Heart right ventricle (tissue), 16 donors: ENCODE measurements around the gene ARID5B. TPM values are rescaled to one million over a fixed set of nuclear protein-coding genes. Genes with fewer than 3 reads are reported as not detected.

Source experiments
- ATAC-seq, 8 donors: fragments of 200-7000 bp; cut with Tn5 transposase; one replicate each; pipeline ENCODE4 v1.9.1; 2020; ENCODE audit warnings: mild to moderate bottlenecking in 8 of 8, moderate library complexity in 8 of 8, moderate number of reproducible peaks in 1 of 8
- DNase-seq, 2 donors: peaks; one replicate each; pipeline ENCODE4 v3.0.0-alpha.2; 2020
- H3K27ac ChIP-seq, 10 donors: fragments of 200-600 bp; sonication (generic) in 2 of 10; one replicate each; pipeline versions ENCODE4 v1.5.0 to v1.8.0; 2020 to 2022; ENCODE audit warnings: mild to moderate bottlenecking in 3 of 10
- H3K27me3 ChIP-seq, 7 donors: fragments of 200-600 bp; one replicate each; pipeline ENCODE4 v1.8.0; 2021 to 2022; ENCODE audit warnings: mild to moderate bottlenecking in 2 of 7
- H3K36me3 ChIP-seq, 9 donors: fragments of 200-600 bp; sonication (generic) in 1 of 9; one replicate each; pipeline versions ENCODE4 v1.5.0 to v1.8.0; 2020 to 2022; ENCODE audit warnings: mild to moderate bottlenecking in 2 of 9
- H3K4me1 ChIP-seq, 9 donors: fragments of 200-600 bp; sonication (generic) in 1 of 9; one replicate each; pipeline versions ENCODE4 v1.5.0 to v1.8.0; 2020 to 2022; ENCODE audit warnings: mild to moderate bottlenecking in 4 of 9
- H3K4me3 ChIP-seq, 10 donors: fragments of 200-600 bp; sonication (generic) in 2 of 10; one replicate each; pipeline versions ENCODE4 v1.5.0 to v1.8.0; 2020 to 2022; ENCODE audit warnings: mild to moderate bottlenecking in 7 of 10, moderate library complexity in 2 of 10
- H3K9me3 ChIP-seq, 11 donors: fragments of 200-600 bp in 10 of 11; sonication (generic) in 2 of 11; one replicate each; pipeline versions ENCODE4 v1.5.0 to v1.8.0; 2013 to 2022; ENCODE audit warnings: mild to moderate bottlenecking in 2 of 11, control low read depth in 1 of 11, moderate library complexity in 1 of 11
- WGBS, 2 donors: extraction: QIAGEN DNeasy Blood & Tissue Kit; methylation state at CpG; one replicate each; pipeline ENCODE4 v1.1.7; 2013; ENCODE audit warnings: inconsistent platforms in 1 of 2; 5-methylcytosine and 5-hydroxymethylcytosine counted together
- intact Hi-C, 10 donors: fragments of 100-400 bp; cut with DNase I; formaldehyde crosslinking; loops; one replicate each; pipeline versions ENCODE4 v1.11.1 to v1.14.2; 2022
- polyA plus RNA-seq, 2 donors: library from polyadenylated mRNA; stranded (reverse); fragments of 200-250 nt; gene quantifications; one replicate each; pipeline ENCODE4 v1.2.3, GENCODE V29; 2013
- total RNA-seq, 10 donors: library from RNA; stranded (reverse); fragmentation: NEBNext Ultra II Directional in 3 of 10; extraction: Animal tissue kit (Norgen Biotek cat#: 25700) in 3 of 10; gene quantifications; one replicate each; pipeline versions ENCODE4 v1.2.1 to v1.2.4, GENCODE V29; 2021 to 2023
- TF ChIP-seq, protein P1 (sequence below), 9 donors: fragments of 200-600 bp; sonication (generic) in 2 of 9; IDR thresholded peaks; one replicate each; pipeline versions ENCODE4 v1.5.0 to v1.8.0; 2021 to 2022; ENCODE audit warnings: antibody characterized with exemption in 9 of 9, mild to moderate bottlenecking in 5 of 9, moderate library complexity in 1 of 9
- donor health status: Arrhythmogenic right ventricular cardiomyopathy.
- donor health status: ischemic (EF 13 %, LVEDD 7.1; RV severe dilation, severe dysfunction).
- donor health status: healthy with polysubstance abuse.
- donor health status: DM: no; HTN: yes; CAD: no.
- donor health status: DM: no; HTN: no; CAD: no.
- donor health status: ischemic (EF 25% LVEDD 6.9; RV normal size, moderate dysfunction).
- donor health status: ischemic (EF 25% LVEDD 5.7; RV mildly dilated, moderate dysfunction).
- donor health status: healthy.
- donor health status: DM: yes; HTN: yes; CAD: no.
- donor health status: Ischemic cardiomyopathy.
- donor health status: ischemic (EF 35%, LVEDD 5.7; RV mildly dilated, moderate dysfunction).
- donor health status: nonischemic (EF 11% LVEDD 7.7; RV severe dilation, severe dysfunction).
- donor health status: DM: yes; HTN: yes; CAD: no.
- donor health status: PGD.
- donor health status: ischemic (EF 29% LVEDD 5.4; RV normal size, mild dysfunction).
- donor health status: nonischemic (EF 23%, LVEDD 6.1; RV moderate dilation, normal function).

Gene ARID5B
- total and polyA plus RNA-seq, 12 donors: 5.3 to 108 (median 25.5) TPM

GRCh38 chr10:62021128-62021665, 119.7 kb downstream of the ARID5B start:
- TF ChIP-seq, protein P1, sequence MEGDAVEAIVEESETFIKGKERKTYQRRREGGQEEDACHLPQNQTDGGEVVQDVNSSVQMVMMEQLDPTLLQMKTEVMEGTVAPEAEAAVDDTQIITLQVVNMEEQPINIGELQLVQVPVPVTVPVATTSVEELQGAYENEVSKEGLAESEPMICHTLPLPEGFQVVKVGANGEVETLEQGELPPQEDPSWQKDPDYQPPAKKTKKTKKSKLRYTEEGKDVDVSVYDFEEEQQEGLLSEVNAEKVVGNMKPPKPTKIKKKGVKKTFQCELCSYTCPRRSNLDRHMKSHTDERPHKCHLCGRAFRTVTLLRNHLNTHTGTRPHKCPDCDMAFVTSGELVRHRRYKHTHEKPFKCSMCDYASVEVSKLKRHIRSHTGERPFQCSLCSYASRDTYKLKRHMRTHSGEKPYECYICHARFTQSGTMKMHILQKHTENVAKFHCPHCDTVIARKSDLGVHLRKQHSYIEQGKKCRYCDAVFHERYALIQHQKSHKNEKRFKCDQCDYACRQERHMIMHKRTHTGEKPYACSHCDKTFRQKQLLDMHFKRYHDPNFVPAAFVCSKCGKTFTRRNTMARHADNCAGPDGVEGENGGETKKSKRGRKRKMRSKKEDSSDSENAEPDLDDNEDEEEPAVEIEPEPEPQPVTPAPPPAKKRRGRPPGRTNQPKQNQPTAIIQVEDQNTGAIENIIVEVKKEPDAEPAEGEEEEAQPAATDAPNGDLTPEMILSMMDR (IDR thresholded peaks at IDR 0.05): no peak
- Histone ChIP-seq H3K4me3 (no peak overlapping the region), H3K9me3 (peaks cover 0 to 4% (median 0%) of the 10 kb centered on the region in 11 donors), H3K4me1 (peaks cover 4 to 75% (median 49%) of the 10 kb centered on the region in 9 donors), H3K27ac (peak overlapping the region in 4 of 10 donors; percentile 47 to 85 (median 68)), H3K27me3 (no peaks in the 10 kb centered on the region), H3K36me3 (no peaks in the 10 kb centered on the region)
- DNase-seq: no peak
- WGBS, 2 donors: 77 to 84% methylated on average over 2 of the region's 2 CpGs
- no peak for ATAC-seq
- intact Hi-C loops: loop anchor here in 1 of 10 donors (10.0 kb wide), 1 partner anchor 126 kb away; no protein-coding TSS in a partner anchor

DNA sequence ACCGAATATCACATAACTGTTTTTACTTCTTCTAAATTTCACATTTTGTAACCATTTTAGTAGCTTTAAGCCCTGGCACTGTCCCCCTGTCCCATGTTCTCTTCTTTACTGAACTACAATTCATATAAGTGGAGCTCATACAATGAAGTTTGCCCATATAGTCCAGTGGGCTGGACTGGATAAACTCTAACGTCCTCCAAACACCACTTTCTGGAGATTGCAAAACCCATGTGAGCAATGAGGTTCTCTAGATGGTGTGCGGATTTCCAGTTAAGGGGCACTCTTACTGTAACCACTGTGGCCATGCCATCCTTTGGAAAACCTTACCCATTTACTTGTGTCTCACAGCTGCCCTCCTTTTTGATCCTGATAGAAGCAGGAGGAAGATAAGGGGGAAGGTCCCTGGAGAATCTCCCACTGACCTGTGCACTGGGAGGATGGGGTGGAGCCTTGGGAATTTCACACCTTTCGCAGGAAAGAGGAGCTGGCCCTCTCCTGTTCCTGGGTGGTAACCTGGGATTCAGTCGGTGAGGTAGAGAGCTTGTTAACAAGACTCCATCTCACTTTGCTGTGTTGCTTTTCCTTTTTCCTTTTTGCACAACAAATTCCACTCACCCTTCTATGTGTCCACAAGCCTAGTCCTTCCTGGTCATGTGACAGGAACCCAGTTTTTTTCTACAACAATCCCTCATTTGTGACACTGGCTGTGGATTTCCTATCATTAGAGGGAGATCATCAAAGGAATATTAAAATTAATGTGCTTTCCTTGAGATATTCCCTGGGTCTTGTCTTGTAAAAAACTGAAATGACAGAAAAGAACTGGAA, 120.7 kb downstream of the ARID5B start:
- no peak overlapping the region for H3K4me3 ChIP-seq
- no peaks in the 10 kb centered on the region for H3K36me3 ChIP-seq
- H3K4me1 ChIP-seq: peaks cover 4 to 65% (median 42%) of the 10 kb centered on the region in 9 donors
- TF ChIP-seq, protein P1 (IDR thresholded peaks at IDR 0.05): no peak
- no peaks in the 10 kb centered on the region for H3K27me3 ChIP-seq
- ATAC-seq: no peak
- H3K27ac ChIP-seq: peak overlapping the region in 1 of 10 donors; percentile 8
- 82 to 86% methylated on average over 5 of the region's 5 CpGs for WGBS, 2 donors
- H3K9me3 ChIP-seq: peaks cover 0 to 4% (median 0%) of the 10 kb centered on the region in 11 donors
- intact Hi-C loops: loop anchor here in 1 of 10 donors (10.0 kb wide), 1 partner anchor 127 kb away; no protein-coding TSS in a partner anchor
- no peak for DNase-seq

- Histone ChIP-seq H3K36me3 (no peaks in the 10 kb centered on the region), H3K4me3 (no peak overlapping the region), H3K9me3 (peaks cover 0 to 4% (median 0%) of the 10 kb centered on the region in 11 donors), H3K4me1 (peaks cover 4 to 59% (median 35%) of the 10 kb centered on the region in 9 donors), H3K27ac (peak overlapping the region in 1 of 10 donors; percentile 8), H3K27me3 (no peaks in the 10 kb centered on the region)
- TF ChIP-seq, protein P1 (IDR thresholded peaks at IDR 0.05): no peak
- DNase-seq: no peak
- 63 to 68% methylated on average over 6 of the region's 6 CpGs for WGBS, 2 donors
- intact Hi-C loops: loop anchor here in 1 of 10 donors (10.0 kb wide), 1 partner anchor 128 kb away; no protein-coding TSS in a partner anchor
- ATAC-seq: no peak
Measured at GRCh38 chr10:62022830-62023229, 121.3 kb downstream of the ARID5B start.

DNA sequence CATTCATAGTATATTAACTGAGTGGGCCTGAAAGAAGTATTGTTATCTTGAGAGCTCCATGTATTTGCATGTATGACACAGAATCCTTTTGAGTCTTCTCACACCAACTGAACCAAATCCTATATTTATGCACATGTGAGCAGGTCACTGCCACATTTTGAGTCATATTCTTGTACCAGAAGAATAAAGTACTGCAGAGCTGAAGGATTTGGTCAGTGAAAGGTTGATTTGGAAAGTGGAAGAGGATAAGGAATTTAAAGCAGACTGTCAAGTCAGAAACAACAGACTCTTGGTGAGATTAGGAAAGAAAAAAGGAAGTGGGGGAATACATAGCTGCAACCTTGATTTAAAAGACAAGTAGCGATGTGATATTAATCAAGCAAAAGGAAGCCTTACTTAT, 121.8 kb downstream of the ARID5B start:
- H3K27ac ChIP-seq: no peak overlapping the region
- H3K4me3 ChIP-seq: no peak overlapping the region
- TF ChIP-seq, protein P1 (IDR thresholded peaks at IDR 0.05): no peak
- peaks cover 4 to 54% (median 30%) of the 10 kb centered on the region in 9 donors for H3K4me1 ChIP-seq
- ATAC-seq: no peak
- H3K36me3 ChIP-seq: no peaks in the 10 kb centered on the region
- DNase-seq: no peak
- H3K9me3 ChIP-seq: peaks cover 0 to 4% (median 0%) of the 10 kb centered on the region in 11 donors
- WGBS, 2 donors: 92 to 97% methylated on average over 1 of the region's 1 CpG
- intact Hi-C loops: loop anchor here in 1 of 10 donors (10.0 kb wide), 1 partner anchor 129 kb away; no protein-coding TSS in a partner anchor
- H3K27me3 ChIP-seq: no peaks in the 10 kb centered on the region
